ENCODE results near the gene RAP1A.

DNA sequence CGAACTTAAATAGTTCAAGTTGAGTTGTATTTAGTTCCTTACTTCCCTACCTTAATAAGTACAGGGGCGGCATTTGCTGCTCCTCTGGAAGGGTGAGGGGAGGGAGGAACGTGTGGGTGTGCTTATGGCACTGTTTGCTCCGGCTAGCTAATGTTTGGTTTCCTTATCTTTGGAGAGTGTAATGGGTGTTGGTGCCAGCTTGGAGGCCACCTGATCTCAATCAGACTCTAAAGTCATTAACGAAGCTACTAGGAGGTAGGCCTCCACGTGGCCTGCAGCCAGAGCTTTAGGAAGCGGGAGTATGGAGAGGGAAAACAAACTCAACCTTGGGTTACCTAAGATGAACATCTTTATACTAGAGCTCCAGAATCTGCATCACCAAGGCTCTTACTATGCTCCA lies 43.0 kb upstream of the RAP1A start:
- TF ChIP-seq, protein P1, sequence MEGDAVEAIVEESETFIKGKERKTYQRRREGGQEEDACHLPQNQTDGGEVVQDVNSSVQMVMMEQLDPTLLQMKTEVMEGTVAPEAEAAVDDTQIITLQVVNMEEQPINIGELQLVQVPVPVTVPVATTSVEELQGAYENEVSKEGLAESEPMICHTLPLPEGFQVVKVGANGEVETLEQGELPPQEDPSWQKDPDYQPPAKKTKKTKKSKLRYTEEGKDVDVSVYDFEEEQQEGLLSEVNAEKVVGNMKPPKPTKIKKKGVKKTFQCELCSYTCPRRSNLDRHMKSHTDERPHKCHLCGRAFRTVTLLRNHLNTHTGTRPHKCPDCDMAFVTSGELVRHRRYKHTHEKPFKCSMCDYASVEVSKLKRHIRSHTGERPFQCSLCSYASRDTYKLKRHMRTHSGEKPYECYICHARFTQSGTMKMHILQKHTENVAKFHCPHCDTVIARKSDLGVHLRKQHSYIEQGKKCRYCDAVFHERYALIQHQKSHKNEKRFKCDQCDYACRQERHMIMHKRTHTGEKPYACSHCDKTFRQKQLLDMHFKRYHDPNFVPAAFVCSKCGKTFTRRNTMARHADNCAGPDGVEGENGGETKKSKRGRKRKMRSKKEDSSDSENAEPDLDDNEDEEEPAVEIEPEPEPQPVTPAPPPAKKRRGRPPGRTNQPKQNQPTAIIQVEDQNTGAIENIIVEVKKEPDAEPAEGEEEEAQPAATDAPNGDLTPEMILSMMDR (IDR thresholded peaks at IDR 0.05; ENCODE audit: low read length): no peak
- no peak for TF ChIP-seq EZH2 (optimal IDR thresholded peaks at IDR 0.05; ENCODE audit: low read depth, low read length)
